H1 (cell line): Measurements from ENCODE around the gene SOCS3. TPM values are rescaled to one million over a fixed set of nuclear protein-coding genes. Genes with fewer than 3 reads are reported as not detected.
A peak's percentile ranks its signal among the peaks of the same experiment; 100 is the strongest.

Experiments
- CTCF ChIA-PET: fragments of 300-600 bp; sonication (Branson Sonifier 250); formaldehyde crosslinking; loops from one replicate; lab custom pipeline; 2021; ENCODE audit not compliant: partially characterized antibody; lab: Charles Lee
- POLR2A ChIA-PET: fragments of 300-600 bp; sonication (Branson Sonifier 250); formaldehyde crosslinking; loops from one replicate; lab custom pipeline; 2021; ENCODE audit warnings: inconsistent platforms; ENCODE audit not compliant: partially characterized antibody; lab: Charles Lee
- DNase-seq, 2 experiments: peaks; one replicate each; pipeline versions ENCODE4 v3.0.0 to v3.0.0-alpha.2; 2010 to 2022; ENCODE audit warnings: low spot score in 2 of 2, low read depth in 1 of 2, mixed read lengths in 1 of 2
- FAIRE-seq: peaks from 2 replicates; lab custom pipeline; 2011; peaks lifted over from hg19 to GRCh38; lab: Jason Lieb, UNC
- H2AFZ ChIP-seq: 2 replicates; pipeline ENCODE4 v1.8.1; 2012; ENCODE audit warnings: low read length, inconsistent platforms
- H2AK5ac ChIP-seq: 2 replicates; pipeline ENCODE4 v1.6.1; 2013; ENCODE audit warnings: low read depth, low read length
- H2BK120ac ChIP-seq: replicated peaks from 2 replicates; pipeline ENCODE3; 2013; ENCODE audit warnings: low read depth, low read length, inconsistent platforms
- H2BK12ac ChIP-seq: 2 replicates; pipeline ENCODE4 v1.6.1; 2013; ENCODE audit warnings: low read depth, low read length
- H2BK15ac ChIP-seq: 2 replicates; pipeline ENCODE4 v1.6.1; 2013; ENCODE audit warnings: low read length
- H2BK20ac ChIP-seq: 2 replicates; pipeline ENCODE4 v1.6.1; 2013; ENCODE audit warnings: low read length
- H2BK5ac ChIP-seq: 2 replicates; pipeline ENCODE4 v1.6.1; 2013; ENCODE audit warnings: low read depth, low read length
- H3K14ac ChIP-seq: 2 replicates; pipeline ENCODE4 v1.6.1; 2013; ENCODE audit warnings: inconsistent platforms; ENCODE audit not compliant: insufficient read length
- H3K18ac ChIP-seq: 2 replicates; pipeline ENCODE4 v1.6.1; 2013; ENCODE audit warnings: low read length; ENCODE audit errors: extremely low read depth
- H3K23ac ChIP-seq: 2 replicates; pipeline ENCODE4 v1.6.1; 2013; ENCODE audit warnings: inconsistent platforms; ENCODE audit not compliant: insufficient read length
- H3K23me2 ChIP-seq: 2 replicates; pipeline ENCODE4 v1.6.1; 2013; ENCODE audit warnings: low read depth, low read length
- H3K27ac ChIP-seq: 2 replicates; pipeline ENCODE4 v1.6.1; 2011; ENCODE audit warnings: low read depth, low read length, inconsistent platforms
- H3K27me3 ChIP-seq, 4 experiments: replicated peaks in 1 of 4; 1 replicate in 1 of 4; 2 replicates in 3 of 4; pipeline versions ENCODE4 v1.6.1 to v1.8.1; 2011 to 2013; ENCODE audit warnings: low read length in 3 of 4, mild to moderate bottlenecking in 3 of 4, inconsistent platforms in 2 of 4, mixed read lengths in 2 of 4, moderate library complexity in 1 of 4; ENCODE audit not compliant: control insufficient read depth in 3 of 4, insufficient read depth in 3 of 4; ENCODE audit errors: extremely low read depth in 1 of 4
- H3K36me3 ChIP-seq, 4 experiments: 2 replicates each; pipeline versions ENCODE4 v1.6.1 to v1.8.1; 2011 to 2013; ENCODE audit warnings: mild to moderate bottlenecking in 4 of 4, low read length in 3 of 4, moderate library complexity in 2 of 4, control low read depth in 1 of 4, inconsistent platforms in 1 of 4; ENCODE audit not compliant: insufficient read depth in 4 of 4, control insufficient read depth in 2 of 4
- H3K4ac ChIP-seq: replicated peaks from 2 replicates; pipeline ENCODE3; 2013; ENCODE audit warnings: low read length, low read depth, mixed read lengths, inconsistent platforms; ENCODE audit not compliant: insufficient read length
- H3K4me1 ChIP-seq, 4 experiments: replicated peaks in 1 of 4; 1 replicate in 1 of 4; 2 replicates in 3 of 4; pipeline versions ENCODE4 v1.6.1 to v1.8.1; 2011 to 2013; ENCODE audit warnings: low read length in 3 of 4, inconsistent platforms in 2 of 4, mixed read lengths in 1 of 4; ENCODE audit not compliant: insufficient read depth in 4 of 4, control insufficient read depth in 3 of 4
- H3K4me2 ChIP-seq, 2 experiments: 2 replicates each; pipeline versions ENCODE4 v1.6.1 to v1.8.1; 2011 to 2013; ENCODE audit warnings: low read depth in 2 of 2, low read length in 2 of 2, control low read depth in 1 of 2, inconsistent platforms in 1 of 2, mild to moderate bottlenecking in 1 of 2; ENCODE audit not compliant: insufficient read depth in 1 of 2
- H3K4me3 ChIP-seq, 4 experiments: fragments of 200-600, 300-600 bp in 1 of 4; sonication (generic), shearing (Covaris generic), sonication (Bioruptor Twin) in 1 of 4; 2 replicates each; pipeline versions ENCODE4 v1.5.1 to v1.8.1; 2011 to 2016; ENCODE audit warnings: low read length in 4 of 4, low read depth in 3 of 4, control low read depth in 2 of 4, inconsistent platforms in 2 of 4, mild to moderate bottlenecking in 2 of 4, mixed read lengths in 1 of 4, moderate library complexity in 1 of 4; ENCODE audit not compliant: insufficient read depth in 2 of 4; ENCODE audit errors: extremely low read depth in 1 of 4
- H3K56ac ChIP-seq: replicated peaks from 2 replicates; pipeline ENCODE3; 2013; ENCODE audit warnings: low read depth, mild to moderate bottlenecking, mixed read lengths, low read length, inconsistent platforms; ENCODE audit not compliant: insufficient read length
- H3K79me1 ChIP-seq: 2 replicates; pipeline ENCODE4 v1.6.1; 2013; ENCODE audit warnings: low read depth, low read length, control low read depth
- H3K79me2 ChIP-seq, 2 experiments: 2 replicates each; pipeline versions ENCODE4 v1.6.1 to v1.8.1; 2012 to 2013; ENCODE audit warnings: low read length in 2 of 2, mild to moderate bottlenecking in 2 of 2, inconsistent platforms in 1 of 2; ENCODE audit not compliant: insufficient read depth in 2 of 2, control insufficient read depth in 1 of 2
- H3K9ac ChIP-seq, 4 experiments: replicated peaks in 1 of 4; 1 replicate in 1 of 4; 2 replicates in 3 of 4; pipeline versions ENCODE4 v1.6.1 to v1.8.1; 2011 to 2013; ENCODE audit warnings: low read depth in 3 of 4, low read length in 3 of 4, control low read depth in 2 of 4, mild to moderate bottlenecking in 2 of 4, moderate library complexity in 2 of 4, inconsistent platforms in 1 of 4; ENCODE audit errors: extremely low read depth in 1 of 4
- H3K9me3 ChIP-seq, 2 experiments: 2 replicates each; pipeline versions ENCODE4 v1.6.1 to v1.8.1; 2012 to 2013; ENCODE audit warnings: mild to moderate bottlenecking in 2 of 2, moderate library complexity in 2 of 2, control low read depth in 1 of 2, inconsistent platforms in 1 of 2, low read depth in 1 of 2, low read length in 1 of 2, mixed read lengths in 1 of 2; ENCODE audit not compliant: insufficient read depth in 2 of 2
- H4K20me1 ChIP-seq, 2 experiments: replicated peaks in 1 of 2; 2 replicates each; pipeline versions ENCODE3 to v1.8.1; 2011 to 2013; ENCODE audit warnings: inconsistent platforms in 2 of 2, low read length in 2 of 2, mild to moderate bottlenecking in 1 of 2; ENCODE audit not compliant: insufficient read depth in 2 of 2, control insufficient read depth in 1 of 2
- H4K5ac ChIP-seq: 2 replicates; pipeline ENCODE4 v1.6.1; 2013; ENCODE audit warnings: low read length, low read depth, mixed read lengths, inconsistent platforms; ENCODE audit not compliant: insufficient read length
- H4K8ac ChIP-seq: 2 replicates; pipeline ENCODE4 v1.8.0; 2013; ENCODE audit warnings: mild to moderate bottlenecking, moderate library complexity, low read length, inconsistent platforms; ENCODE audit not compliant: insufficient read depth; ENCODE audit errors: extremely low read depth
- H4K91ac ChIP-seq: replicated peaks from 2 replicates; pipeline ENCODE3; 2013; ENCODE audit warnings: low read length, mixed read lengths, inconsistent platforms; ENCODE audit not compliant: insufficient read length
- E2F6 ChIP-seq: IDR thresholded peaks from 2 replicates; pipeline ENCODE4 v1.6.1; 2012; ENCODE audit warnings: inconsistent platforms
- KDM5A ChIP-seq: fragments of 200-600 bp; IDR thresholded peaks from 2 replicates; pipeline ENCODE4 v1.7.1; 2012; ENCODE audit warnings: mild to moderate bottlenecking, low read length, inconsistent platforms, mixed read lengths
- WGBS, 2 experiments: shearing (Covaris generic) in 1 of 2; methylation state at CpG; one replicate each; pipeline versions ENCODE4 v1.1.6 to v1.1.7; 2013 to 2015; ENCODE audit warnings: low lambda C conversion rate in 2 of 2, mixed read lengths in 2 of 2, inconsistent platforms in 1 of 2, low coverage in 1 of 2, missing lambda C conversion rate in 1 of 2; ENCODE audit not compliant: insufficient replicate concordance in 2 of 2, insufficient coverage in 1 of 2, insufficient read length in 1 of 2; ENCODE audit errors: extremely low coverage in 1 of 2, missing lambda C conversion rate in 1 of 2; 5-methylcytosine and 5-hydroxymethylcytosine counted together
- polyA plus RNA-seq, 7 experiments: library from polyadenylated mRNA; depleted of rRNA in 3 of 7; stranded (reverse) in 5 of 7; unstranded in 2 of 7; fragments of >200 nt in 5 of 7; fragments of 200-250 nt in 2 of 7; gene quantifications; 1 replicate in 5 of 7; 2 replicates in 1 of 7; 4 replicates in 1 of 7; pipeline versions ENCODE4 v1.2.1 to v1.2.3, GENCODE V29; 2011 to 2013; ENCODE audit warnings: missing spikeins in 2 of 7, mixed read lengths in 2 of 7
- total RNA-seq: library from RNA; stranded (reverse); fragmentation: NEBNext Ultra II Directional; extraction: Animal tissue kit (Norgen Biotek cat#: 25700); gene quantifications from 2 replicates; pipeline ENCODE4 v1.2.1, GENCODE V29; 2021

Gene SOCS3
- total and polyA plus RNA-seq, 2 of the 8 experiments (the other 6 are each of a cell fraction or from before 2014, with no cell fraction given) = 10.1 to 47.9 TPM

DNA sequence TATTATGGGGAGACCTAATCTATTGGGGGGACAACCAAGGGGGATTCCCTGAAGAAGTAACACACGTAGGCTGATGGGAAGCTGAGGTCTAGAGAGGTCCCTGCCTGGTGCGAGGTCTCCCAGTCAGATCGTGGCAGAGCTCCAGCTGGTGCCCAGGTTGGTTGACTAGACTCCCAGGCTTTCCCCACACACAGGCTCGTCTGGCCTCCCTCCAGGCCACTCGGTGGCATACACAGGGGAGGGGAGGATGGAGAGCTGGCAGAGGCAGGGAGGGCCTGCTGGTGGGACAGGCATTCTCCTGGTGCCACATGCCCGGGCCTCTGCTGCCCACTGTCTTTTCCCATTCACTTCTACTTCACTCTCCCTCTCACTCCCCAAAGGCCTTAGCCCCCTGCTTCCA is 8.5 kb upstream of the SOCS3 start:
- Histone ChIP-seq H4K8ac (no peak overlapping the region), H3K4me2 (no peak overlapping the region), H3K27ac (peak overlapping the region; percentile 42; the same call in 1 of the 2 replicates), H2BK12ac (peak overlapping the region; percentile 96), H3K27me3 (no peaks in the 10 kb centered on the region), H4K5ac (peak overlapping the region; percentile 45), H3K9ac (no peak overlapping the region), H2AFZ (no peak overlapping the region), H3K18ac (peak overlapping the region; percentile 88), H3K23ac (no peak overlapping the region), H2BK15ac (peak overlapping the region; percentile 6; the same call in 1 of the 2 replicates), H2AK5ac (peak overlapping the region; percentile 55; the same call in 1 of the 2 replicates), H3K14ac (no peak overlapping the region), H3K56ac (no peak overlapping the region), H3K79me1 (no peaks in the 10 kb centered on the region), H3K36me3 (no peaks in the 10 kb centered on the region), H2BK5ac (peak overlapping the region; percentile 91), H3K9me3 (no peaks in the 10 kb centered on the region), H4K20me1 (no peaks in the 10 kb centered on the region), H3K23me2 (no peaks in the 10 kb centered on the region), H3K4ac (peak overlapping the region; percentile 95), H2BK20ac (peak overlapping the region; percentile 98), H3K4me3 (no peak overlapping the region), H4K91ac (peak overlapping the region; percentile 98), H3K4me1 (peaks cover 27 to 53% (median 42%) of the 10 kb centered on the region in 4 experiments), H3K79me2 (no peaks in the 10 kb centered on the region), H2BK120ac (peak overlapping the region; percentile 95)
- no peak for DNase-seq
- CTCF ChIA-PET = interaction anchor here (1.8 to 20.5 kb wide), 3 partner anchors 10 to 54 kb away, joined by 4 to 257 read pairs (median 20); no protein-coding TSS in a partner anchor
- TF ChIP-seq E2F6 (no peak), KDM5A (no peak)
- POLR2A ChIA-PET = interaction anchor here (0.6 to 3.0 kb wide), 7 partner anchors 7 to 53 kb away, joined by 3 to 15 read pairs (median 4); partner anchors contain the start of gene SOCS3
- WGBS, 2 experiments = 89% methylated on average over 6 of the region's 6 CpGs; no CpG with 5 or more reads in 1 of the 2 experiments
- no peak for FAIRE-seq
